Measurements from ENCODE around the gene SELE. TPM values are rescaled to one million over a fixed set of nuclear protein-coding genes. Genes with fewer than 3 reads are reported as not detected.

The SELE gene
- total and polyA plus RNA-seq, 9 donors = 0.58 to 16.9 (median 2.6) TPM

- Histone ChIP-seq H3K27me3 (no peaks in the 10 kb centered on the region), H3K27ac (no peak overlapping the region), H3K4me3 (no peak overlapping the region), H3K4me1 (ENCODE audit: insufficient read depth) (no peaks in the 10 kb centered on the region), H3K36me3 (no peaks in the 10 kb centered on the region), H3K9me3 (no peaks in the 10 kb centered on the region)
- no peak for DNase-seq
- no peak for TF ChIP-seq CTCF (IDR thresholded peaks at IDR 0.05)
- no peak for TF ChIP-seq POLR2A (IDR thresholded peaks at IDR 0.05)
- TF ChIP-seq EP300 (IDR thresholded peaks at IDR 0.05) = no peak
- WGBS, 3 donors = 86 to 90% (median 86%) methylated on average over 3 of the region's 3 CpGs
- intact Hi-C loops (cut with DNase I) = no loop called here
Observed at GRCh38 chr1:169759038-169759437, 25.2 kb upstream of the SELE start.

- intact Hi-C loops (cut with DNase I) = no loop called here
- no peaks in the 10 kb centered on the region for H3K9me3 ChIP-seq
- H3K4me3 ChIP-seq = no peak overlapping the region
- no peak for TF ChIP-seq CTCF (IDR thresholded peaks at IDR 0.05)
- TF ChIP-seq POLR2A (IDR thresholded peaks at IDR 0.05) = no peak
- no peak for TF ChIP-seq EP300 (IDR thresholded peaks at IDR 0.05)
- H3K36me3 ChIP-seq = no peaks in the 10 kb centered on the region
- H3K27ac ChIP-seq = no peak overlapping the region
- no peak for DNase-seq
- H3K27me3 ChIP-seq = no peaks in the 10 kb centered on the region
- WGBS, 3 donors = 63 to 75% (median 65%) methylated on average over 4 of the region's 4 CpGs
- H3K4me1 ChIP-seq (ENCODE audit: insufficient read depth) = no peaks in the 10 kb centered on the region
Observed at GRCh38 chr1:169753549-169753948, 19.7 kb upstream of the SELE start.

- 84 to 95% (median 92%) methylated on average over 1 of the region's 1 CpG for WGBS, 3 donors
- Histone ChIP-seq H3K4me3 (no peak overlapping the region), H3K27me3 (no peaks in the 10 kb centered on the region), H3K36me3 (no peaks in the 10 kb centered on the region), H3K4me1 (ENCODE audit: insufficient read depth) (no peaks in the 10 kb centered on the region), H3K9me3 (no peaks in the 10 kb centered on the region), H3K27ac (no peak overlapping the region)
- TF ChIP-seq POLR2A (IDR thresholded peaks at IDR 0.05) (no peak), CTCF (IDR thresholded peaks at IDR 0.05) (no peak), EP300 (IDR thresholded peaks at IDR 0.05) (no peak)
- DNase-seq = no peak
- intact Hi-C loops (cut with DNase I) = no loop called here
Observed at GRCh38 chr1:169750041-169750440, 16.2 kb upstream of the SELE start.

- Histone ChIP-seq H3K4me1 (ENCODE audit: insufficient read depth) (no peaks in the 10 kb centered on the region), H3K27me3 (no peaks in the 10 kb centered on the region), H3K36me3 (no peaks in the 10 kb centered on the region), H3K9me3 (no peaks in the 10 kb centered on the region), H3K27ac (no peak overlapping the region), H3K4me3 (no peak overlapping the region)
- intact Hi-C loops (cut with DNase I) = no loop called here
- DNase-seq = no peak
- TF ChIP-seq POLR2A (IDR thresholded peaks at IDR 0.05) = no peak
- TF ChIP-seq EP300 (IDR thresholded peaks at IDR 0.05) = no peak
- TF ChIP-seq CTCF (IDR thresholded peaks at IDR 0.05) = no peak
- 90 to 93% (median 90%) methylated on average over 2 of the region's 2 CpGs for WGBS, 3 donors
Observed at GRCh38 chr1:169746550-169746949, 12.7 kb upstream of the SELE start.

All from ovary (tissue), 9 donors.